AG10803 (cell line): ENCODE measurements around the gene GCGR.

Experiments
- DNase-seq: peaks from one replicate; pipeline ENCODE4 v3.0.0; 2010; ENCODE audit warnings: low read depth
- H3K4me3 ChIP-seq: 2 replicates; pipeline ENCODE4 v1.5.1; 2011; ENCODE audit warnings: mild to moderate bottlenecking, low read length, control low read depth
- TF ChIP-seq, protein P1 (sequence below): conservative IDR thresholded peaks from 2 replicates; pipeline ENCODE4 v1.5.1; 2011; ENCODE audit warnings: mild to moderate bottlenecking, low read length, control low read depth, inconsistent platforms

GCGR gene

GRCh38 chr17:81813371-81813684, 9.4 kb downstream of the GCGR start:
- TF ChIP-seq, protein P1, sequence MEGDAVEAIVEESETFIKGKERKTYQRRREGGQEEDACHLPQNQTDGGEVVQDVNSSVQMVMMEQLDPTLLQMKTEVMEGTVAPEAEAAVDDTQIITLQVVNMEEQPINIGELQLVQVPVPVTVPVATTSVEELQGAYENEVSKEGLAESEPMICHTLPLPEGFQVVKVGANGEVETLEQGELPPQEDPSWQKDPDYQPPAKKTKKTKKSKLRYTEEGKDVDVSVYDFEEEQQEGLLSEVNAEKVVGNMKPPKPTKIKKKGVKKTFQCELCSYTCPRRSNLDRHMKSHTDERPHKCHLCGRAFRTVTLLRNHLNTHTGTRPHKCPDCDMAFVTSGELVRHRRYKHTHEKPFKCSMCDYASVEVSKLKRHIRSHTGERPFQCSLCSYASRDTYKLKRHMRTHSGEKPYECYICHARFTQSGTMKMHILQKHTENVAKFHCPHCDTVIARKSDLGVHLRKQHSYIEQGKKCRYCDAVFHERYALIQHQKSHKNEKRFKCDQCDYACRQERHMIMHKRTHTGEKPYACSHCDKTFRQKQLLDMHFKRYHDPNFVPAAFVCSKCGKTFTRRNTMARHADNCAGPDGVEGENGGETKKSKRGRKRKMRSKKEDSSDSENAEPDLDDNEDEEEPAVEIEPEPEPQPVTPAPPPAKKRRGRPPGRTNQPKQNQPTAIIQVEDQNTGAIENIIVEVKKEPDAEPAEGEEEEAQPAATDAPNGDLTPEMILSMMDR, result no peak
- H3K4me3 ChIP-seq, result no peak overlapping the region
- DNase-seq, result no peak

DNA sequence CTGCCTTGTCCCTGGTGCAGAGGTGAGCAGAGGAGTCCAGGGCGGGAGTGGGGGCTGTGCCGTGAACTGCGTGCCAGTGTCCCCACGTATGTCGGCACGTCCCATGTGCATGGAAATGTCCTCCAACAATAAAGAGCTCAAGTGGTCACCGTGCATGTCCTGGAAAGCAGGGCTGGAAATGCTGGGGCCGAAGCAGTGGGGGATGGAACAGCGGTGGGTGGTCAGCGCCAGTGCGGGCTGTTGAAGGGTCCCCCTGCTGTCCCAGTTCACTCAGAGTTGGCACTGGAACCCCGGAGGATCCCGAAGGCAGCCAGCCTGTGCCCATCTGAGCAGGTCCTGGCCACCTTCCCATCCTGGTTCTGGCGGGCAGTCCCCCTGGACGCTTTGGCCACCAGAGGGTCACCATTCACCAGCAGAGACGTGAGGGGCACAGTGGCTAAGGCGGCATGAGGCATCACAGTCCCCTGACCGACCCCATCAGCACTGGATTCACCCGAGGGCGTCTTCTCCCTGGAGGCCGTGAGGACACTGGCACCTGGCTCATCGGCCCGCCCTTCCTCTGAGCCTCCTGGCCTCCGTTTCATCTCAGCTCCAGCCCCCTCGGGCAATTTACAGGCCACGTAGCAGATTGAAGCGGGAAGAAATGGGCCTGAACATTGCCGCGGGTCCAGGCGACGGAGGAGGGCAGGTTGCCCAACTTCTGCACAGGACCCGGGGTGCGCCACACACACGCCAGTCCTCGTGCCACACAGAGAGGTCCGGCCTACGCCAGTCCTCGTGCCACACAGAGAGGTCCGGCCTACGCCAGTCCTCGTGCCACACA, 10.1 kb downstream of the GCGR start:
- TF ChIP-seq, protein P1, result no peak
- no peak for DNase-seq
- no peak overlapping the region for H3K4me3 ChIP-seq

GRCh38 chr17:81814748-81815645, 11.0 kb downstream of the GCGR start:
- TF ChIP-seq, protein P1, result no peak
- DNase-seq, result no peak
- no peak overlapping the region for H3K4me3 ChIP-seq

DNA sequence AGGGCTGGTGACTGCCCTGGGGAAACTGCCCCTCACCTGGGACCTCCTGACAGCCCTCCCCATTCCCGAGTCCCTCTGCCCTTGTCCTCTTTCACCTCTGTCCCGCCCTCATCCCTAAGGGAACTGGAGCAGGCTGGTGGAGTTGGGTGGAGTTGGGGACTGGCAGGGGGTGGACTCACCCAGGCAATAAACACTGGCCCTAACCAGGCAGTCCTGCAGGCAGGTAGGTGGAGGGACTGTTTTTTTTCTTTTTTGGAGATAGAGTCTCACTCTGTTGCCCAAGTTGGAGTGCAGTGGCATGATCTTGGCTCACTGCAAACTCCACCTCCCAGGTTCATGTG, 11.7 kb downstream of the GCGR start:
- no peak for DNase-seq
- H3K4me3 ChIP-seq, result no peak overlapping the region
- TF ChIP-seq, protein P1, result no peak

GRCh38 chr17:81817758-81818147, 13.8 kb downstream of the GCGR start:
- no peak overlapping the region for H3K4me3 ChIP-seq
- TF ChIP-seq, protein P1, result no peak
- DNase-seq, result no peak

DNA sequence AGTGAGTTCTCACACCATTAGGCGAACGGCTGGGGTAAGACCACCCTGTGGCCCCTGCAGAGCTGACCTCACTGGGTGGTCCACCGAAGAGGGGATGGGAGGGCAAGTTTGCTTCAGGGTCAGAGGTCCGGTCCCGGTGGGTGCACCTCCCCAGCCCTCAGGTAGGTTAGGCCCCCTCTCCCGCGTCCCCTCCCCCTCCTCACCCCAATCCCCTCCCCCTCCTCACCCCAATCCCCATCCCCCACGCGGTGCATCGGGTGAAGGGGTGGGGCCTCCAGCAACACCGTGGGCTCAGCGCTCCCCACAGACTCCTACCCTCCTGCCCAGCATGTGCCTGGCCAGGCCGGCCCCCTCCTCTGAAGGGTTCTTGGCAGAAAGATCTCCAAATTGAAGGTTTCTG, 15.8 kb downstream of the GCGR start:
- no peak overlapping the region for H3K4me3 ChIP-seq
- DNase-seq, result no peak
- TF ChIP-seq, protein P1, result no peak

DNA sequence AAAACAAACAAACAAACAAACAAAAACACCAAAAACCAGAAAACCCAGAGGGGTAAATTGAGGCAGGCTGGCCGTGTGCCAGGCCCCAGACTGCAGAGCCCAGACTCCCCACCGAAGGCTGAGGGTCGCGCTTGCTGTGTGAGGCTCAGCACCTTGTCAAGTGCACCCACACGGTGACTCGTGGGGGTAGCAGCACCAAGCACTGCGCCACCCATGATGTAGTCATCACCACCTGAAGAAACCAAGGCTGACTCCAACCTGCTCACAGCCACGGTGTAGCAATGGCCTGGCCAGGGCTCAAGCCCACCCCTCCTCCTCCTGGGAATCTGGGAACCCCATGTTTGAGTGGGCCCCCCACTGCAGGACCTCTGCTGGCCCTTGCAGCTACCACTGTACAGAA, 17.2 kb downstream of the GCGR start:
- no peak overlapping the region for H3K4me3 ChIP-seq
- TF ChIP-seq, protein P1, result no peak
- DNase-seq, result no peak
